GM10266 (cell line): ENCODE data around the gene PLSCR3.

Experiments used
- DNase-seq: peaks from one replicate; pipeline ENCODE4 v3.0.0; 2012; ENCODE audit errors: extremely low spot score
- TF ChIP-seq, protein P1 (sequence below): IDR thresholded peaks from 2 replicates; pipeline ENCODE4 v1.5.1; 2012; ENCODE audit warnings: mild to moderate bottlenecking, low read depth; ENCODE audit not compliant: control insufficient read depth, insufficient read depth; ENCODE audit errors: missing control alignments

PLSCR3 gene

DNA sequence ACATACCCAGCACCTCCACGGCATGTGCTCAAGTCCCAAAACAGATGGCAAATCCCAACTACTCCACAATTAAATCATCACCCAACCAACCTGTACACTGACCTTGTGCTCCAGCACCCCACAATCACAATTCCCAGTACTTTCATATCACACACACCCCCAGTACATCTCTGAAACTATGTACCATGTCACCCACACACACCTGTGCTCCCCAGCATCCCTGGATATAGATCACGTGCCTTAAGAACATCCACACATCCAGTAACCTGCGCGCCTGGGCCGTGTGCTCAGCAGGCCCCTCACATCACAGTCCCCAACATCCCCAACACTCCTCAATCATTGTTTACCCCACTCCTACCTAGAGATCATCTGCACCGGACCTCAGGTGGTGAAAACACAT, 15.4 kb upstream of the PLSCR3 start:
- DNase-seq = no peak
- TF ChIP-seq, protein P1, sequence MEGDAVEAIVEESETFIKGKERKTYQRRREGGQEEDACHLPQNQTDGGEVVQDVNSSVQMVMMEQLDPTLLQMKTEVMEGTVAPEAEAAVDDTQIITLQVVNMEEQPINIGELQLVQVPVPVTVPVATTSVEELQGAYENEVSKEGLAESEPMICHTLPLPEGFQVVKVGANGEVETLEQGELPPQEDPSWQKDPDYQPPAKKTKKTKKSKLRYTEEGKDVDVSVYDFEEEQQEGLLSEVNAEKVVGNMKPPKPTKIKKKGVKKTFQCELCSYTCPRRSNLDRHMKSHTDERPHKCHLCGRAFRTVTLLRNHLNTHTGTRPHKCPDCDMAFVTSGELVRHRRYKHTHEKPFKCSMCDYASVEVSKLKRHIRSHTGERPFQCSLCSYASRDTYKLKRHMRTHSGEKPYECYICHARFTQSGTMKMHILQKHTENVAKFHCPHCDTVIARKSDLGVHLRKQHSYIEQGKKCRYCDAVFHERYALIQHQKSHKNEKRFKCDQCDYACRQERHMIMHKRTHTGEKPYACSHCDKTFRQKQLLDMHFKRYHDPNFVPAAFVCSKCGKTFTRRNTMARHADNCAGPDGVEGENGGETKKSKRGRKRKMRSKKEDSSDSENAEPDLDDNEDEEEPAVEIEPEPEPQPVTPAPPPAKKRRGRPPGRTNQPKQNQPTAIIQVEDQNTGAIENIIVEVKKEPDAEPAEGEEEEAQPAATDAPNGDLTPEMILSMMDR = no peak

DNA sequence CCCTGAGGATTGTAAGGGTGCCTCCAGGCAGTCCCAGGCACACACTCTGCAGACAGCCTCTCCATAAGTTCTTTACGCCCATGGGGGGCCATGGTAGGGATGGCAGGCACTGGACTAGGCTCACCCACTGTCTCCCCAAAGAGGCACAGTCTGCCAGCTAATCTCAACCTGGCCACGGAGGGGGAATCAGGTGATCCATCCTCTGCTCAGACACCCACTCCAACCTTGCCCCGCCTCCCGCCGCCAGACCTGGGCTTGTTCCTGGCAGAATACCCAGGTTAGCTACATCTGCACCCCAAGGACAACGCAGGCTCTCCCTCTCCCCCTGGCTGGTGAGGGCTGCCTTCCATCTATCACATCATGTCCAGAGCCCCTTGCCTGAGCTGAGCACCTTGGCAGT, 14.5 kb upstream of the PLSCR3 start:
- TF ChIP-seq, protein P1 = no peak

DNA sequence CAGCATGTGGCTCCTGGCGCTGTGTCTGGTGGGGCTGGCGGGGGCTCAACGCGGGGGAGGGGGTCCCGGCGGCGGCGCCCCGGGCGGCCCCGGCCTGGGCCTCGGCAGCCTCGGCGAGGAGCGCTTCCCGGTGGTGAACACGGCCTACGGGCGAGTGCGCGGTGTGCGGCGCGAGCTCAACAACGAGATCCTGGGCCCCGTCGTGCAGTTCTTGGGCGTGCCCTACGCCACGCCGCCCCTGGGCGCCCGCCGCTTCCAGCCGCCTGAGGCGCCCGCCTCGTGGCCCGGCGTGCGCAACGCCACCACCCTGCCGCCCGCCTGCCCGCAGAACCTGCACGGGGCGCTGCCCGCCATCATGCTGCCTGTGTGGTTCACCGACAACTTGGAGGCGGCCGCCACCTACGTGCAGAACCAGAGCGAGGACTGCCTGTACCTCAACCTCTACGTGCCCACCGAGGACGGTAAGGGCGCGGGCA, 14.0 kb upstream of the PLSCR3 start:
- no peak for DNase-seq
- TF ChIP-seq, protein P1 = no peak

More for the DNA sequence above, 14.5 kb upstream of the PLSCR3 start:
- DNase-seq = no peak

DNA sequence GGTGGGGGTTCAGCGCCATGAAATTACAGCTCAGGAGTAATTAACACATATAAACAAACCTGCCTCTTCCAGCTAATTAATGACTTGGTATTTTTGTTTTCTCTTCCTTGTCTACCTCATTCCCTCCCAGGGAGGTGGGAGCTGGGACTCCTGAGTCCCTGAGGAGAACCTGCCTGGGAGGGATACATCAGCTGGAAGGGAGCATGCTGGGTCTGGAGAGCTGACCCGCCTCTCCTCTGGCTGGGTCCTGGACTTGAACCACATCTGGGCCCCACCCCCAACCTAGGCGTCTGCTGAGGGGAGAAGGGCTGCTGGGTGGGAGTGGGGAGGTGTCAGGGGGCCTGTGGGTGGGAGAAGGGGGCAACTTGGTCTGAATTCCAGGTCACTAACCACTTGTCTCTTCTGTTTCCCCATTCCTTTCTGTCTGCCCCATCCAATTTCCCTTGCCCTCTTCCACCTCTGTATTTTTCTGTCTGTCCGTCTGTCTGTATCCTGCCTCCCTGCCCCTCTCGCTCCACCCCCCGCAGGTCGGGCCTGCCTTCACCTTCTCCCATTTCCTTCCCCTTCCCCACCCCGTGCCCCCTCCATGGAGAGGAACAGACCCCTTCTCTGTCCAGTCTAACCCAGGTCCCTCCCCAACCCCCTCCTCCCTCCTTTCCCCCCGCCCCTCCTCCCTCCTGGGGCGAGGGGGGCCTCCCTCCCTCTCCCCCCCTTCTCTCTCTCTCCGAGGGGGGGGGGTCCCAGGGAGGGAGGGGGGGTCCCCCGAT, 13.3 kb upstream of the PLSCR3 start, which contains the start of gene NLGN2:
Gene NLGN2, plus strand, starts transcription at position 361 of the 767 bp plus-strand sequence. CDS start 411 bp downstream, outside the sequence.
- TF ChIP-seq, protein P1 = no peak
- no peak for DNase-seq

DNA sequence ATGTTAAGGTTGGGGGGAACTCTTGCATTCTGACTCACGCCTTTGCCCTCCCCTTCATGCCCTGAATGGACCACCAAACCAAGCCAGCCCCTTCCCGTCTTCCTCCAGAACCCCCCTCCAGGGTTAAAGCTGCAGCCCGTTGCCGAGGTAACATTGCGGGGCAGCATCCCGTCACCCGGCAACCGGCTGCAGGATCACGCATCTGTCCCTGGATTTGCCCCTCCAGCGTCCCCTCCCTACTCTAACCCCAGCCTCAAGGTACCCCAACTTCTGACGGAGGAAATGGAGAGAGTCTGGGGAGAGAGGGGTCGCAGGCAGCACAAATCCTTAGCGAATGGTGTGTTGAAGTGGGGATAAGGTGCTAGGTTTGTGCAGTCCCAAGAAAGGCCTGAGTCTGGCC, 12.8 kb upstream of the PLSCR3 start:
- TF ChIP-seq, protein P1 = no peak
- DNase-seq = no peak

DNA sequence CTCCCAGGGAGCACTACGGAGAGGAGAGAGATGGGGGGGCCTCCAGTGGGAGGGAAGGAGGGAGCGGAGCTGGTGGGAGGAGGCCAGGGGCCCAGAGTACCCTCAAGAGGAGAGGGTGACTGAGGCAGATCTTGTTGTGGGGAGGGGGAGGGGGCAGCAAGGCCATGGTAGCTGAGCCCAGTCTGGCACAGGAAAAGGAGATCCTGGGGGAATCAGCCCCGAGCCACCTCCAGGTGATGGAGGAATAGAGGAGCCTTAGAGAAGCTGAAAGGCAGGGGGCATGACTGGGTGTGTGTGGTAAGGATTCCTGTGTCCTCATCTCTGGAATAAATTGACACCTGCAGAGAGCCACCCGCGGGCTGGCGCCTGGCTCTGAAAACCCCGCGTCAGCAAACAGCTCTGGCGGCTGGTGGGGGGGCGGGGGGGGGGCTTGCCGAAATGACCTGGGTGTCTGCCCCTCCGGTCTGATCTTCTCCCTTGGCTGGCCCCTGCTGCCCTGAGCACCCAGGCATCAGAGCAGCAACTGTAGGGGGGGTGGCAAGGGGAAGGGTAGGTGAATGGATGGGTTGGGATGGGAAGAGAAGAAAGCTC, 12.0 kb upstream of the PLSCR3 start:
- no peak for DNase-seq

More for the DNA sequence above, 12.0 kb upstream of the PLSCR3 start:
- TF ChIP-seq, protein P1 = no peak
